Measurements from ENCODE around the gene ADARB1.

ADARB1 gene

DNA sequence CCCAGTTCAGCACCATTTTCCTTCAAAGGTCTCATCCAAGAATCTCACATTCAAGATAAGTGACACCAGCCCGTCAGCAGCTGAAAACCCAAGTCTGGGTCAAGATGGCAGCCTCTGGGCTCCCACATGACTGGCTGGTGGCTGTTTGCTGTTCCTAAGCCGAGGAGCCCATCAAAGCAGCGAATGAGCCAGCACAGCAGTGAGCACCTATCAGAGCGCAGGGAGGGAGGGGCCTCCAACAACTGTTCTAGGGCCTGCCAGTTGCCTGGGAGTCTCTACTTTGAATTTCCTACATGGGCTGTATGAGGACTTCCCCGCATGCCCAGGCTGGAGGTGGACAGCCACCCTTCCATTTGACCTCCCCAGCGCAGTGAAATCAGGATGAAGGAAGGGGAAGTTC lies 102.7 kb downstream of the ADARB1 start:
- DNase-seq = no peak

DNA sequence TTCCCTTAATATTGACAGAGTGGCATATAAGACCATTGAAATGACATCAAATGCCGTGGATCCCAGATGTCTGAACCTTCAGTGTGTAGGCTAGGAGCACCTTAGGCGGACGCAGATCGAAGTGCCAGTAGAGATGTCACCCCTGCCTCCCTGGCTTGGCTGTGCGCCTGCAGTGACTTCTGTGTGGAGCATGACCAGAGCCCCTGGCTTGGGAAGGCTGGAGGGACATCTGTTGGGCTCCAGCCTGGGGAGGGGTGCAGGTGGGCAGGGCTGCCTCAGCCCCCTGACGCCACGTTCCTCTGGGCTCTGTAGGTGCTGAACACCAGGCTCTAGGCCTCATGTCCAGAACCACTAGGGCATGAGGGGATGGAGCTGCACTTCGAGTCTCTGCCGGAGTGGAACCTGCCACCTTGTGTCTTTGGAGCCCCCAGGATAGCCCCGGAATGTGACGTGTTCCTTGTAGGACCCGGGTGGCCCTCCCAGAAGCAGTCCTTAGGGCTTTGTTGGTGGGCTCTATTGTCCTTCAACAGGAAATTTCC lies 103.8 kb downstream of the ADARB1 start:
- no peak for DNase-seq

DNA sequence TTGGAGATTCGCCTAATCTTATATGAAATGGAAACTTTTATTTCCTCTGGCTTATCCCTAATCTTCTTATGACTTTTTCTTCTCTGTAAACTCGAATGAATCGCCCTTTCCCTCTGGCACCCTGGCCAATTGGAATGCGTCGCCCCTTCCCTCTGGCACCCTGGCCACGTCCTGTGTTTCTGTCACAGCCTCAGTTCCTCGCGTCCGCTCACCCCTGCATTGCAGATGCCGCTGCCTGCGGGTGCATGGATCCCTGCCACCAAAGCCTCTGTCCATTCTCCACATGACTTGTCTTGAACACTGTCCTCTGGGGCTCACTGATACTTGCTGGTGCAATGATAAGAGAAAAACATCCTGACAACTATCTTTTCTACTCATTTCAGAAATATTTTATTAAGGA lies 104.6 kb downstream of the ADARB1 start:
- no peak for DNase-seq

GRCh38 chr21:45179568-45180245 lies 105.3 kb downstream of the ADARB1 start:
- no peak for DNase-seq

- no peak for DNase-seq
These were observed 105.8 kb downstream of the ADARB1 start for GRCh38 chr21:45180246-45180599.

GRCh38 chr21:45182958-45183357 lies 108.6 kb downstream of the ADARB1 start:
- DNase-seq = no peak

- no peak for DNase-seq
These were observed 109.5 kb downstream of the ADARB1 start for GRCh38 chr21:45183852-45184251.

- DNase-seq = no peak
These were observed 110.5 kb downstream of the ADARB1 start for GRCh38 chr21:45184869-45185268.

GRCh38 chr21:45186709-45187108 lies 112.3 kb downstream of the ADARB1 start:
- DNase-seq = no peak

DNA sequence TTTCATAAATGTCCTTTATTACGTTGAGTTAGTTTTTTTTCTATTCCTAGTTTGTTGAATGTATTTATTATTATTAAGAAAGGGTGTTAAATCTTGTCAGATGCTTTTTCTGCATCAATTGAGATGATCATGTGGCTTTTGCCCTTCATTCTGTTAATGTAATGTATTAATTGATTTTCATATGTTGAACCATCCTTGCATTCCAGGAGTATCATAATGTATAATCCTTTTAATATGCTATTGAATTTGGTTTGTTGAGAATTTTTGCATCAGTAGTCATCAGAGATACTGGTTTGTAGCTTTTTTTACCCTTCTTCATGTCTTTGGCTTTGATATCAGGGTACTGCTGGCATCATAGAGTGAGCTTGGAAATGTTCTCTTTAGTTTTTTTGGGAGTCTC lies 113.3 kb downstream of the ADARB1 start:
- no peak for DNase-seq

DNA sequence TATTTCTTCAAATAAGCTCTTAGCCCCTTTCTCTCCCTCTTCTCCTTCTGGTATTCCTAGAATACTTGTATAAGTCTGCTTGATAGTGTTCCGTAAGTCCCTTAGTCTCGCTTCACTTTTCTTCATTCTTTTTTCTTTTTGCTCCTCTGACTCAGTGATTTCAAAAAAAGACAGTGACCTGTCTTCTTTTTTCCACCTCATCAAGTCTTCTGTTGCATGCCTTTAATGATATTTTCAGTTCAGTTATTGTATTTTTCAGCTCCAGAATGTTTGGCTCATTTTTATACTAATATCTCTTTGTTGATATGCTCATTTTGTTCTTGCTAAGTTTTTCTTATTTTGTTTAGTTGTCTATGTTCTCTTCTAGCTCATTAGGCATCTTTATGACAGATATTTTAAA lies 115.6 kb downstream of the ADARB1 start:
- no peak for DNase-seq

DNA sequence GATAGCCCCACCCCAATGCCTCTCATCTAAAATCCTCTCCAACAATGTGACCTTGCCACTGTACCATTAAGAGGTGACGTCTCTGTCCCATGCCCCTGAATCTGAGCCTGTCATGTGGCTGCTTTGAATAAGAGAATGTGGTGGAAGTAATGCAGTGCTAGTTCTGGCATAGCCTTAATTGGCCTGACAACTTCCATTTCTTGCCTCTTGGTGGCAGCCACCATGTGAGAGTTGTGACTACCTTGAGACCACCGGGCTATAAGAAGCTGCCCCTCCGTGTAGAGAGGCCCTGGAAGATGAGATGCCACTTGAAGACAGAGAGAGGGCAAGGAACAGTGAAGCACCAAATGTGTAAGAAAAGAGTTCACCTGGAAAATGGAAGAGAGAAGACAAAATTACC lies 118.0 kb downstream of the ADARB1 start:
- no peak for DNase-seq

DNA sequence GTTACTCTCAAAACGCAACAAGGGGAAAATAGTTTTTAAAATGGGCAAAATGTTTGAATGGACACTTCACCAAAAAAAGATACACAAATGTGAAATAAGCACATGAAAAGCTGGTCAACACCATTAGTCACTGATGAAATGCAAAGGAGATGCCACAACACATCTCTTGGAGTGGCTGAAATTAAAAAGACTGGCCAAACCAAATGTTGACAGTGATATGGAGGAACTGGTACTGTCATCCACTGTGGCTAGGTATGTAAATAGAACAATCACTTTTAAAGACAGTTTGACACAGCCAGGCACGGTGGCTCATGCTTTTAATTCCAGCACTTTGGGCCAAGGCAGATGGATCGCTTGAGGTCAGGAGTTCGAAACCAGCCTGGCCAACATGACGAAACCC lies 122.2 kb downstream of the ADARB1 start:
- DNase-seq = no peak

DNA sequence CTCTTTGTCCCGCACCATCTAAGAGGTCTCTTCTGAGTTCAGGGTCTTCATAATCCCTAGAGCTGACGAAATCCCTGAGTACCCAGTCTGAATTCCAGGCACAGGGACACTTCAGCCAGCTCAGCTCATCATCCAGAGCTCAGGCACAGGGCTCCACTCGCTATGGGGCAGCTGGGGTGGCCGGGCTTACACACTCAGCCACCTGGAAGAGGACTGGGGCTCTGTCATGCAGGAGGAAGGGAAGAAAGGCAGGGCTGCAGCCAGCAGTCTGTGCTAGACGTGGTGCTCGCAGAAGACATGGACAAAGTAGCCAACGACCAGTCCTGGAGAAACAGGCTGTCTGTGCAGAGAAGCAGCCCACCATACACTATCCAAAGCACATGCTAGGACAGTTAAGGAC lies 124.8 kb downstream of the ADARB1 start:
- DNase-seq = no peak

GRCh38 chr21:45200031-45200430 lies 125.7 kb downstream of the ADARB1 start:
- no peak for DNase-seq

GRCh38 chr21:45200581-45201296 lies 126.4 kb downstream of the ADARB1 start:
- DNase-seq = no peak

GRCh38 chr21:45202344-45202743 lies 128.0 kb downstream of the ADARB1 start:
- no peak for DNase-seq

- no peak for DNase-seq
These were observed 128.5 kb downstream of the ADARB1 start for GRCh38 chr21:45202889-45203288.

- DNase-seq = no peak
These were observed 129.6 kb downstream of the ADARB1 start for GRCh38 chr21:45203983-45204382.

GRCh38 chr21:45204395-45204794 lies 130.0 kb downstream of the ADARB1 start:
- DNase-seq = no peak

GRCh38 chr21:45207839-45208626 lies 133.7 kb downstream of the ADARB1 start:
- DNase-seq = no peak

GRCh38 chr21:45208627-45208951 lies 134.2 kb downstream of the ADARB1 start:
- DNase-seq = no peak

DNA sequence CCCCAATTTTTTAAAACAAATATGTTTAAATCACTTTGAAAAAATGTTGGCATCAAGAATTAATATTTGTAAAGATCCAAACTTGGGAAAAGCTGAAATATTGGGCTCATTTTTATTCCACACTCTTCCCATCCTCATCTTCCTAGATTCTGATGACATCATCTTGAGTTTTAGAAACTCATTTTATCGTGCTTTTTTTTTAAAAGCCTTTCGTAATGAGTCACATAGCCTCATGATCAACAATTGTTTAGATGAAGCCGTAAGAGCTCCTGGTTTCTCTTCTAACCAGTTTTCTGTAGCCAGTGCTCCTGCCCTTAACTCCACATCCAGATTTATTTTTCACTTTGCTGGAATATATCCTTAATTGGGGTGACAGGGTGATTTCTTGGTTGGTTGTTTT lies 134.7 kb downstream of the ADARB1 start:
- DNase-seq = no peak

DNA sequence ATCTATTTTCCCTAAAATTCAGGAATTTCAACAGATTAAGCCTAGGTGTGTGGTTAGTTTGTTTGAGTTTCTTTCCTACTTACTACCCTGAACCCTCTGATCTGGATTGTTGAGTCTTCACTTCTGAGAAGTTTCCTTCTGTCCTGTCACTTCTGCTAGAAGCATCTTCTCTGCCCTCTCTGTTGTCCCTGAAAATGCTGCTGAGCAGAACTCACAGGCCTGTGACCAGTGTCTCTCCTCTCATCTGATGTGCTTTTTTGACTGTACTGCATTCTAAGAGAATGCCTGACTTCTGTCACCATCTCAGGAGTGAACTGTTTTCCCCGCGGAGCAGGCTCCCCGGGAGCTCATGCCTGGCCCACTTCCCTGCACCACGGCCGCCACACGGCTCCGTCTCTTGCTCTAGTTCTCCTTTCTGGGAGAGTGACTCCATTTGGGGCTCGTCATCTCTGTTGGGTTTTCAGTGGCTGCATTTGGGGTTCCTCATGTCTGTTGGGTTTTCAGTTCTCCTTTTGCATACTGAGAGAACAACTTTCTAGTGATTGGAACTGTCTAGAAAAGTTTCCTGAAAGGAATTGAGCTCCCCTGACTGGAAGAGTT lies 135.4 kb downstream of the ADARB1 start:
- no peak for DNase-seq
